GM21528 (cell line): ENCODE measurements around the gene CCDC183.
"Not testable (repeated sequence)": the region's sequence is repeated elsewhere in the genome, so short reads cannot be mapped to it uniquely, and the experiment has no call there.

Experiments used
- ATAC-seq: cut with Tn5 transposase; IDR thresholded peaks from one replicate; pipeline ENCODE4 v1.9.1; 2021; ENCODE audit warnings: mild to moderate bottlenecking, moderate library complexity; ENCODE audit not compliant: unreplicated experiment, low FRiP score

Gene CCDC183

GRCh38 chr9:136784249-136784996, 11.7 kb upstream of the CCDC183 start:
- no peak for ATAC-seq

- no peak for ATAC-seq
Observed at GRCh38 chr9:136784997-136785361, 11.2 kb upstream of the CCDC183 start.

GRCh38 chr9:136785565-136786355, 10.4 kb upstream of the CCDC183 start:
- not testable (repeated sequence) for ATAC-seq

GRCh38 chr9:136786451-136786850, 9.7 kb upstream of the CCDC183 start:
- ATAC-seq, result no peak

GRCh38 chr9:136786983-136787382, 9.2 kb upstream of the CCDC183 start:
- not testable (repeated sequence) for ATAC-seq

GRCh38 chr9:136787690-136788400, 8.3 kb upstream of the CCDC183 start:
- no peak for ATAC-seq

- ATAC-seq, result not testable (repeated sequence)
Observed at GRCh38 chr9:136788644-136789522, 7.3 kb upstream of the CCDC183 start.

- ATAC-seq, result no peak
Observed at GRCh38 chr9:136789523-136789937, 6.6 kb upstream of the CCDC183 start.

- peak; percentile 83 for ATAC-seq
Observed at GRCh38 chr9:136790640-136791515, 5.3 kb upstream of the CCDC183 start, which contains the start of gene TMEM141. TMEM141 (plus strand) TSS chr9:136791344; CDS start chr9:136791371, 27 bp downstream.

- no peak for ATAC-seq
Observed at GRCh38 chr9:136791516-136792276, 4.4 kb upstream of the CCDC183 start.

- no peak for ATAC-seq
Observed at GRCh38 chr9:136792321-136793085, 3.6 kb upstream of the CCDC183 start.

GRCh38 chr9:136793086-136793946, 2.8 kb upstream of the CCDC183 start:
- no peak for ATAC-seq

- no peak for ATAC-seq
Observed at GRCh38 chr9:136794281-136794999, 1.7 kb upstream of the CCDC183 start.

- no peak for ATAC-seq
Observed at GRCh38 chr9:136795000-136795348, 1.2 kb upstream of the CCDC183 start.

- ATAC-seq, result not testable (repeated sequence)
Observed at GRCh38 chr9:136796775-136797347, 723 bp downstream of the CCDC183 start.

GRCh38 chr9:136798708-136799078, 2.6 kb downstream of the CCDC183 start:
- no peak for ATAC-seq
